WTC11 (cell line): Measurements from ENCODE around the gene GPR37. TPM values are rescaled to one million over a fixed set of nuclear protein-coding genes. Genes with fewer than 3 reads are reported as not detected.

Experiments used
- ATAC-seq: fragments of 200-7000 bp; cut with Tn5 transposase; 2 replicates; pipeline ENCODE4 v1.10.0; 2021; ENCODE audit warnings: mild to moderate bottlenecking, moderate library complexity
- CTCF ChIA-PET: fragments of 300-600 bp; sonication (Branson Sonifier 250); formaldehyde crosslinking; loops from one replicate; lab custom pipeline; 2021; ENCODE audit warnings: antibody characterized with exemption; lab: Charles Lee
- POLR2A ChIA-PET: fragments of 350-600 bp; sonication (Branson Sonifier 250); formaldehyde crosslinking; loops from one replicate; lab custom pipeline; 2021; ENCODE audit warnings: antibody characterized with exemption; lab: Charles Lee
- DNase-seq: peaks from one replicate; pipeline ENCODE4 v3.0.0; 2021; ENCODE audit warnings: low spot score
- H3K27ac Mint-ChIP-seq: 2 replicates; pipeline ENCODE4 v1.8.0; 2021; ENCODE audit warnings: mixed read lengths
- H3K27me3 Mint-ChIP-seq: 2 replicates; pipeline ENCODE4 v1.8.0; 2021; ENCODE audit warnings: low read depth, mild to moderate bottlenecking, moderate library complexity, mixed read lengths
- H3K36me3 Mint-ChIP-seq: 2 replicates; pipeline ENCODE4 v1.8.0; 2021; ENCODE audit warnings: mixed read lengths
- H3K4me1 Mint-ChIP-seq: 2 replicates; pipeline ENCODE4 v1.8.0; 2022; ENCODE audit warnings: mixed read lengths
- H3K4me3 Mint-ChIP-seq: 2 replicates; pipeline ENCODE4 v1.8.0; 2021; ENCODE audit warnings: mild to moderate bottlenecking, moderate library complexity, mixed read lengths
- H3K9me3 Mint-ChIP-seq: 2 replicates; pipeline ENCODE4 v1.8.0; 2021; ENCODE audit warnings: mixed read lengths
- AFF4 ChIP-seq: sonication (generic); formaldehyde crosslinking; IDR thresholded peaks from 2 replicates; pipeline ENCODE4 v1.8.1; 2023; ENCODE audit warnings: mild to moderate bottlenecking, missing genetic modification reagents, borderline replicate concordance
- ATF6 ChIP-seq: sonication (generic); formaldehyde crosslinking; IDR thresholded peaks from 2 replicates; pipeline ENCODE4 v1.8.1; 2023; ENCODE audit warnings: mild to moderate bottlenecking, missing genetic modification reagents
- KAT7 ChIP-seq: sonication (generic); formaldehyde crosslinking; IDR thresholded peaks from 2 replicates; pipeline ENCODE4 v1.8.1; 2023; ENCODE audit warnings: missing genetic modification reagents, mild to moderate bottlenecking, borderline replicate concordance
- NFE2L1 ChIP-seq: sonication (generic); formaldehyde crosslinking; IDR thresholded peaks from 2 replicates; pipeline ENCODE4 v1.8.1; 2023; ENCODE audit warnings: missing genetic modification reagents
- NR1H2 ChIP-seq: sonication (generic); formaldehyde crosslinking; IDR thresholded peaks from 2 replicates; pipeline ENCODE4 v1.9.0; 2021; ENCODE audit warnings: mild to moderate bottlenecking, moderate library complexity, missing genetic modification reagents
- NR2C2 ChIP-seq: sonication (generic); formaldehyde crosslinking; IDR thresholded peaks from 2 replicates; pipeline ENCODE4 v1.8.0; 2022; ENCODE audit warnings: mild to moderate bottlenecking, missing genetic modification reagents
- OVOL2 ChIP-seq: fragments of 250-450 bp; sonication (Bioruptor Pico); IDR thresholded peaks from 2 replicates; pipeline ENCODE4 v1.9.0; 2021; ENCODE audit warnings: mild to moderate bottlenecking, borderline replicate concordance
- SMAD3 ChIP-seq: sonication (generic); formaldehyde crosslinking; IDR thresholded peaks from 2 replicates; pipeline ENCODE4 v1.8.0; 2022; ENCODE audit warnings: missing genetic modification reagents, mild to moderate bottlenecking, borderline replicate concordance
- SOX15 ChIP-seq: fragments of 250-450 bp; sonication (Bioruptor Pico); IDR thresholded peaks from 2 replicates; pipeline ENCODE4 v1.9.0; 2021; ENCODE audit warnings: mild to moderate bottlenecking
- ZBTB21 ChIP-seq: sonication (generic); formaldehyde crosslinking; IDR thresholded peaks from 2 replicates; pipeline ENCODE4 v1.8.1; 2023; ENCODE audit warnings: mild to moderate bottlenecking, missing genetic modification reagents, borderline replicate concordance
- total RNA-seq: library from RNA; stranded (reverse); gene quantifications from 3 replicates; pipeline ENCODE4 v1.2.3, GENCODE V29; 2021
- TF ChIP-seq, protein P1 (sequence below): sonication (generic); formaldehyde crosslinking; IDR thresholded peaks from 2 replicates; pipeline ENCODE4 v1.8.1; 2022; ENCODE audit warnings: missing genetic modification reagents, borderline replicate concordance
- TF ChIP-seq, protein P2 (sequence below): sonication (generic); formaldehyde crosslinking; IDR thresholded peaks from 2 replicates; pipeline ENCODE4 v1.8.0; 2022; ENCODE audit warnings: missing genetic modification reagents
- TF ChIP-seq, protein P3 (sequence below): sonication (generic); formaldehyde crosslinking; IDR thresholded peaks from 2 replicates; pipeline ENCODE4 v1.8.1; 2022; ENCODE audit warnings: mild to moderate bottlenecking, moderate library complexity, missing genetic modification reagents

The GPR37 gene
- total RNA-seq, 1 experiment from 2014 or later: 20.4 TPM

DNA sequence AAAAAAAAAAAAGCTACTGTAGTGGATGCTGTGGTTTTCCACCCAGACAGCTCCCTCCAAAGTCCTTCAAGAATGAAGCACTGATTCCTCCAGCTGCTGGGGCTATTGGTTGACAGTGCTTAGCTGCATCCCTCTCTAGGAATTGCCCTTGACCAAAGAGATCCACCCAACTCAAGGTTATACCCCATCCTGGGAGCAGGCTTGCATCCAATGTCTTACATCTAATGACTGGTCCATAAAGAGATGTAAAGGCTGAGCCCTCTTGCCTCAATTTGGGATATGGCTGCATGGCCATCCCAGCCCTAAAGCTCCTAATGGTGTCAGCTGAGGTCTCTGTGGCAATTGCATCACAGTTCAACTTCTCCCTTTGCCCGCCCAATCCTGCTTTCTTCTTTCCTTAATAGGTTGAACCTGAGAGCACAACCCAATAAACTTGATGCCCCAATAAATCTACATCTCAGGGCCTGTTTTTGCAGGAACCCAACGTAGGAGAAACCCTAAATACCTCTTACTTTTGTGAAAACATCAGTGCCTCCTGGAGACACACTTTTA lies 4.4 kb downstream of the GPR37 start (continued):
- TF ChIP-seq, protein P1, sequence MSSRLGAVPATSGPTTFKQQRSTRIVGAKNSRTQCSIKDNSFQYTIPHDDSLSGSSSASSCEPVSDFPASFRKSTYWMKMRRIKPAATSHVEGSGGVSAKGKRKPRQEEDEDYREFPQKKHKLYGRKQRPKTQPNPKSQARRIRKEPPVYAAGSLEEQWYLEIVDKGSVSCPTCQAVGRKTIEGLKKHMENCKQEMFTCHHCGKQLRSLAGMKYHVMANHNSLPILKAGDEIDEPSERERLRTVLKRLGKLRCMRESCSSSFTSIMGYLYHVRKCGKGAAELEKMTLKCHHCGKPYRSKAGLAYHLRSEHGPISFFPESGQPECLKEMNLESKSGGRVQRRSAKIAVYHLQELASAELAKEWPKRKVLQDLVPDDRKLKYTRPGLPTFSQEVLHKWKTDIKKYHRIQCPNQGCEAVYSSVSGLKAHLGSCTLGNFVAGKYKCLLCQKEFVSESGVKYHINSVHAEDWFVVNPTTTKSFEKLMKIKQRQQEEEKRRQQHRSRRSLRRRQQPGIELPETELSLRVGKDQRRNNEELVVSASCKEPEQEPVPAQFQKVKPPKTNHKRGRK (CRISPR knock-in tag): no peak
- no peak for TF ChIP-seq SMAD3
- no peak for TF ChIP-seq OVOL2
- TF ChIP-seq ATF6 (CRISPR knock-in tag): no peak
- TF ChIP-seq, protein P2, sequence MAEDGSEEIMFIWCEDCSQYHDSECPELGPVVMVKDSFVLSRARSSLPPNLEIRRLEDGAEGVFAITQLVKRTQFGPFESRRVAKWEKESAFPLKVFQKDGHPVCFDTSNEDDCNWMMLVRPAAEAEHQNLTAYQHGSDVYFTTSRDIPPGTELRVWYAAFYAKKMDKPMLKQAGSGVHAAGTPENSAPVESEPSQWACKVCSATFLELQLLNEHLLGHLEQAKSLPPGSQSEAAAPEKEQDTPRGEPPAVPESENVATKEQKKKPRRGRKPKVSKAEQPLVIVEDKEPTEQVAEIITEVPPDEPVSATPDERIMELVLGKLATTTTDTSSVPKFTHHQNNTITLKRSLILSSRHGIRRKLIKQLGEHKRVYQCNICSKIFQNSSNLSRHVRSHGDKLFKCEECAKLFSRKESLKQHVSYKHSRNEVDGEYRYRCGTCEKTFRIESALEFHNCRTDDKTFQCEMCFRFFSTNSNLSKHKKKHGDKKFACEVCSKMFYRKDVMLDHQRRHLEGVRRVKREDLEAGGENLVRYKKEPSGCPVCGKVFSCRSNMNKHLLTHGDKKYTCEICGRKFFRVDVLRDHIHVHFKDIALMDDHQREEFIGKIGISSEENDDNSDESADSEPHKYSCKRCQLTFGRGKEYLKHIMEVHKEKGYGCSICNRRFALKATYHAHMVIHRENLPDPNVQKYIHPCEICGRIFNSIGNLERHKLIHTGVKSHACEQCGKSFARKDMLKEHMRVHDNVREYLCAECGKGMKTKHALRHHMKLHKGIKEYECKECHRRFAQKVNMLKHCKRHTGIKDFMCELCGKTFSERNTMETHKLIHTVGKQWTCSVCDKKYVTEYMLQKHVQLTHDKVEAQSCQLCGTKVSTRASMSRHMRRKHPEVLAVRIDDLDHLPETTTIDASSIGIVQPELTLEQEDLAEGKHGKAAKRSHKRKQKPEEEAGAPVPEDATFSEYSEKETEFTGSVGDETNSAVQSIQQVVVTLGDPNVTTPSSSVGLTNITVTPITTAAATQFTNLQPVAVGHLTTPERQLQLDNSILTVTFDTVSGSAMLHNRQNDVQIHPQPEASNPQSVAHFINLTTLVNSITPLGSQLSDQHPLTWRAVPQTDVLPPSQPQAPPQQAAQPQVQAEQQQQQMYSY: no peak

DNA sequence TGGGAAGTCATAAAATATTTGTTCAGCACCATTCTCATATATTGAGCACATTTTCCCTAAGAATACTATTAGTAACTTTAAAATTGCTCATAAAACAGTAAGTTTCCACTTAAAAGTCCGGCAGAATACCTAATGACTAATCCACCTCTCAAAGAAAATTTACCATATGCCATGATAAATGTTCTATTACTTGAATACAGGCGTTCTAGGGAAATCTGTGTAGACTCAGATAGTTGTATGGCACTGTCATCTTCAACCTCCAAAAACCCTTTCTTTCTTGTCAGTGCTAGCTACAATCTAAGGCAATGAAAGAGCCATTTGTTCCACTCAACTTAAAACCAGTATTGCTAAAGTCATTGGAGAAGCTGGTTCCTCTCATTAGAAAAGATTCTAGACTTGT lies 7.3 kb downstream of the GPR37 start:
- Mint-ChIP-seq H3K9me3 (peaks cover 3% of the 10 kb centered on the region; the same call in 1 of the 2 replicates), H3K4me3 (no peak overlapping the region), H3K27ac (no peak overlapping the region), H3K36me3 (peaks cover 16% of the 10 kb centered on the region), H3K4me1 (peaks cover 35% of the 10 kb centered on the region), H3K27me3 (peaks cover 9% of the 10 kb centered on the region)
- CTCF ChIA-PET: no interaction called here
- ATAC-seq (no peak), DNase-seq (no peak)
- TF ChIP-seq NFE2L1 (CRISPR knock-in tag): no peak
- TF ChIP-seq KAT7 (CRISPR knock-in tag): no peak
- no peak for TF ChIP-seq NR1H2 (CRISPR knock-in tag)
- no peak for TF ChIP-seq SOX15 (CRISPR knock-in tag)
- TF ChIP-seq AFF4 (CRISPR knock-in tag): no peak
- no peak for TF ChIP-seq NR2C2 (CRISPR knock-in tag)
- TF ChIP-seq, protein P3, sequence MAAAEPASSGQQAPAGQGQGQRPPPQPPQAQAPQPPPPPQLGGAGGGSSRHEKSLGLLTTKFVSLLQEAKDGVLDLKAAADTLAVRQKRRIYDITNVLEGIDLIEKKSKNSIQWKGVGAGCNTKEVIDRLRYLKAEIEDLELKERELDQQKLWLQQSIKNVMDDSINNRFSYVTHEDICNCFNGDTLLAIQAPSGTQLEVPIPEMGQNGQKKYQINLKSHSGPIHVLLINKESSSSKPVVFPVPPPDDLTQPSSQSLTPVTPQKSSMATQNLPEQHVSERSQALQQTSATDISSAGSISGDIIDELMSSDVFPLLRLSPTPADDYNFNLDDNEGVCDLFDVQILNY (CRISPR knock-in tag): no peak
- no peak for TF ChIP-seq ZBTB21
- POLR2A ChIA-PET: no interaction called here
